H9 (cell line): ENCODE data around the gene KAZN. TPM values are rescaled to one million over a fixed set of nuclear protein-coding genes. Genes with fewer than 3 reads are reported as not detected.

Source experiments
- DNase-seq: peaks from one replicate; pipeline ENCODE4 v3.0.0-alpha.2; 2017
- H2AFZ ChIP-seq: one replicate; pipeline ENCODE4 v1.6.1; 2013; ENCODE audit warnings: mild to moderate bottlenecking, low read length, control low read depth, moderate library complexity
- H2AK5ac ChIP-seq: 2 replicates; pipeline ENCODE4 v1.6.1; 2013; ENCODE audit warnings: low read length, control low read depth, mixed read lengths; ENCODE audit not compliant: insufficient read length
- H2BK120ac ChIP-seq: one replicate; pipeline ENCODE4 v1.6.1; 2013; ENCODE audit warnings: low read depth, mild to moderate bottlenecking, low read length, control low read depth, inconsistent platforms; ENCODE audit not compliant: poor library complexity, severe bottlenecking
- H2BK12ac ChIP-seq: 2 replicates; pipeline ENCODE4 v1.6.1; 2013; ENCODE audit warnings: low read length, control low read depth, mixed read lengths, low read depth; ENCODE audit not compliant: insufficient read length
- H2BK15ac ChIP-seq: 2 replicates; pipeline ENCODE4 v1.6.1; 2013; ENCODE audit warnings: low read depth, low read length, control low read depth
- H2BK20ac ChIP-seq: one replicate; pipeline ENCODE4 v1.6.1; 2013; ENCODE audit warnings: low read depth, mild to moderate bottlenecking, low read length, control low read depth, inconsistent platforms; ENCODE audit not compliant: poor library complexity, severe bottlenecking
- H2BK5ac ChIP-seq: 2 replicates; pipeline ENCODE4 v1.6.1; 2013; ENCODE audit warnings: low read length, control low read depth, mixed read lengths; ENCODE audit not compliant: insufficient read length
- H3K14ac ChIP-seq: 2 replicates; pipeline ENCODE4 v1.6.1; 2013; ENCODE audit warnings: low read length, control low read depth; ENCODE audit not compliant: insufficient read depth
- H3K18ac ChIP-seq: 2 replicates; pipeline ENCODE4 v1.6.1; 2013; ENCODE audit warnings: low read depth, mild to moderate bottlenecking, mixed read lengths, low read length, control low read depth; ENCODE audit not compliant: insufficient read length
- H3K23ac ChIP-seq: 2 replicates; pipeline ENCODE4 v1.6.1; 2013; ENCODE audit warnings: low read length, control low read depth, mixed read lengths, low read depth; ENCODE audit not compliant: insufficient read length
- H3K23me2 ChIP-seq: 2 replicates; pipeline ENCODE4 v1.6.1; 2013; ENCODE audit warnings: low read depth, mild to moderate bottlenecking, mixed read lengths, low read length, control low read depth; ENCODE audit not compliant: insufficient read length, poor library complexity, severe bottlenecking
- H3K27ac ChIP-seq: 2 replicates; pipeline ENCODE4 v1.5.1; 2013; ENCODE audit warnings: low read length, control low read depth, mixed read lengths, low read depth; ENCODE audit not compliant: insufficient read length
- H3K27me3 ChIP-seq: 2 replicates; pipeline ENCODE4 v1.6.1; 2013; ENCODE audit warnings: low read length, control low read depth, inconsistent platforms; ENCODE audit not compliant: insufficient read depth
- H3K4ac ChIP-seq: 2 replicates; pipeline ENCODE4 v1.6.1; 2013; ENCODE audit warnings: low read depth, mild to moderate bottlenecking, control low read depth, inconsistent platforms, low read length, moderate library complexity
- H3K4me1 ChIP-seq: 2 replicates; pipeline ENCODE4 v1.6.1; 2013; ENCODE audit warnings: low read length, control low read depth, inconsistent platforms; ENCODE audit not compliant: insufficient read depth
- H3K4me2 ChIP-seq: 2 replicates; pipeline ENCODE4 v1.6.1; 2013; ENCODE audit warnings: low read length, control low read depth, mixed read lengths; ENCODE audit not compliant: insufficient read length, insufficient read depth
- H3K56ac ChIP-seq: 2 replicates; pipeline ENCODE4 v1.6.1; 2013; ENCODE audit warnings: low read depth, mild to moderate bottlenecking, mixed read lengths, low read length, control low read depth; ENCODE audit not compliant: insufficient read length
- H3K79me1 ChIP-seq: 2 replicates; pipeline ENCODE4 v1.6.1; 2013; ENCODE audit warnings: low read depth, mild to moderate bottlenecking, moderate library complexity, low read length, control low read depth, inconsistent platforms; ENCODE audit not compliant: insufficient read depth, poor library complexity, severe bottlenecking
- H3K79me2 ChIP-seq: 2 replicates; pipeline ENCODE4 v1.6.1; 2013; ENCODE audit warnings: low read length, control low read depth, inconsistent platforms; ENCODE audit not compliant: insufficient read depth
- H3K9ac ChIP-seq: 2 replicates; pipeline ENCODE4 v1.6.1; 2013; ENCODE audit warnings: low read length, control low read depth, mixed read lengths; ENCODE audit not compliant: insufficient read length; ENCODE audit errors: extremely low read depth
- H3K9me3 ChIP-seq: one replicate; pipeline ENCODE4 v1.6.1; 2013; ENCODE audit warnings: low read depth, low read length, inconsistent platforms; ENCODE audit not compliant: control insufficient read depth
- H3T11ph ChIP-seq: one replicate; pipeline ENCODE4 v1.6.1; 2013; ENCODE audit warnings: mild to moderate bottlenecking, low read length, control low read depth, inconsistent platforms
- H4K20me1 ChIP-seq: one replicate; pipeline ENCODE4 v1.6.1; 2013; ENCODE audit not compliant: control insufficient read depth, insufficient read length, insufficient read depth
- H4K5ac ChIP-seq: 2 replicates; pipeline ENCODE4 v1.6.1; 2013; ENCODE audit warnings: low read depth, mild to moderate bottlenecking, mixed read lengths, low read length, control low read depth; ENCODE audit not compliant: insufficient read length
- H4K8ac ChIP-seq: replicated peaks from 2 replicates; pipeline ENCODE4 v1.6.1; 2013; ENCODE audit warnings: low read length, control low read depth, mixed read lengths, low read depth; ENCODE audit not compliant: insufficient read length
- H4K91ac ChIP-seq: 2 replicates; pipeline ENCODE4 v1.6.1; 2013; ENCODE audit warnings: low read depth, mild to moderate bottlenecking, moderate library complexity, mixed read lengths, low read length, control low read depth; ENCODE audit not compliant: insufficient read length
- H3K27ac Mint-ChIP-seq, 3 experiments: 2 replicates in 2 of 3; 3 replicates in 1 of 3; pipeline ENCODE4 v1.8.0; 2020 to 2021; ENCODE audit warnings: mixed read lengths in 3 of 3, mild to moderate bottlenecking in 1 of 3, moderate library complexity in 1 of 3
- H3K27me3 Mint-ChIP-seq: 2 replicates; pipeline ENCODE4 v1.8.0; 2021; ENCODE audit warnings: low read depth, mild to moderate bottlenecking, moderate library complexity, mixed read lengths
- H3K36me3 Mint-ChIP-seq, 3 experiments: 2 replicates in 2 of 3; 3 replicates in 1 of 3; pipeline ENCODE4 v1.8.0; 2020 to 2021; ENCODE audit warnings: low read depth in 3 of 3, mixed read lengths in 3 of 3; ENCODE audit not compliant: insufficient read depth in 1 of 3
- H3K4me1 Mint-ChIP-seq, 2 experiments: 2 replicates each; pipeline ENCODE4 v1.8.0; 2020; ENCODE audit warnings: mixed read lengths in 2 of 2
- H3K4me3 Mint-ChIP-seq, 2 experiments: 2 replicates in 1 of 2; 3 replicates in 1 of 2; pipeline ENCODE4 v1.8.0; 2020 to 2021; ENCODE audit warnings: mild to moderate bottlenecking in 2 of 2, mixed read lengths in 2 of 2, moderate library complexity in 1 of 2
- H3K9me3 Mint-ChIP-seq, 2 experiments: 2 replicates in 1 of 2; 3 replicates in 1 of 2; pipeline ENCODE4 v1.8.0; 2020; ENCODE audit warnings: mild to moderate bottlenecking in 2 of 2, mixed read lengths in 2 of 2, moderate library complexity in 1 of 2
- CTCF ChIP-seq: fragments of 200-600 bp; sonication (generic); conservative IDR thresholded peaks from 3 replicates; pipeline ENCODE4 v1.8.0; 2021; ENCODE audit warnings: antibody characterized with exemption, mild to moderate bottlenecking
- WGBS: extraction: QIAGEN DNeasy Blood & Tissue Kit; methylation state at CpG from one replicate; pipeline ENCODE4 v1.1.7; 2013; ENCODE audit warnings: missing lambda C conversion rate, low lambda C conversion rate, mixed read lengths; ENCODE audit not compliant: insufficient read length; ENCODE audit errors: extremely low coverage; 5-methylcytosine and 5-hydroxymethylcytosine counted together
- total RNA-seq: library from RNA; stranded (reverse); gene quantifications from 2 replicates; pipeline ENCODE4 v1.2.1, GENCODE V29; 2021

Gene KAZN
- total RNA-seq, 1 experiment from 2014 or later, result 7.6 TPM

GRCh38 chr1:14686701-14687100 lies 88.2 kb downstream of the KAZN start:
- no peak for DNase-seq
- H4K20me1 ChIP-seq, result no peaks in the 10 kb centered on the region
- H3K9ac ChIP-seq, result no peak overlapping the region
- peaks cover 0 to 3% of the 10 kb centered on the region in 2 experiments; a peak in 3 of 5 replicates for H3K9me3 Mint-ChIP-seq
- no peak overlapping the region for H4K5ac ChIP-seq
- no peaks in the 10 kb centered on the region for H3K36me3 Mint-ChIP-seq
- TF ChIP-seq CTCF, result no peak
- no peak overlapping the region for H4K8ac ChIP-seq
- H3K9me3 ChIP-seq, result peaks cover 4% of the 10 kb centered on the region
- H2BK5ac ChIP-seq, result no peak overlapping the region
- H3K79me1 ChIP-seq, result no peaks in the 10 kb centered on the region
- WGBS, result no CpG with 5 or more reads among the region's 4 CpGs
- H3K27me3 ChIP-seq, result no peaks in the 10 kb centered on the region
- no peak overlapping the region for H3K4me2 ChIP-seq
- no peaks in the 10 kb centered on the region for H3K79me2 ChIP-seq
- no peak overlapping the region for H3K23ac ChIP-seq
- H2BK12ac ChIP-seq, result no peak overlapping the region
- no peak overlapping the region for H2BK120ac ChIP-seq
- no peak overlapping the region for H2BK20ac ChIP-seq
- no peak overlapping the region for H3K4me3 Mint-ChIP-seq
- H3K23me2 ChIP-seq, result no peaks in the 10 kb centered on the region
- H3K27me3 Mint-ChIP-seq, result no peaks in the 10 kb centered on the region; the same call in 1 of the 2 replicates
- no peak overlapping the region for H2AFZ ChIP-seq
- peaks cover 14 to 16% of the 10 kb centered on the region in 2 experiments for H3K4me1 Mint-ChIP-seq
- no peak overlapping the region for H2BK15ac ChIP-seq
- H3K27ac Mint-ChIP-seq, result peak overlapping the region in 1 of 3 experiments; percentile 67; a peak in 2 of 7 replicates
- H3K4ac ChIP-seq, result no peak overlapping the region
- no peak overlapping the region for H3K27ac ChIP-seq
- no peak overlapping the region for H3T11ph ChIP-seq
- no peaks in the 10 kb centered on the region; the same call in 1 of the 2 replicates for H3K4me1 ChIP-seq
- H4K91ac ChIP-seq, result no peak overlapping the region
- H3K14ac ChIP-seq, result no peak overlapping the region
- H3K56ac ChIP-seq, result no peak overlapping the region
- H2AK5ac ChIP-seq, result no peak overlapping the region
- no peak overlapping the region for H3K18ac ChIP-seq
